A549 (cell line): Measurements from ENCODE around the gene MARS1. TPM values are rescaled to one million over a fixed set of nuclear protein-coding genes. Genes with fewer than 3 reads are reported as not detected.

Experiments used
- ATAC-seq, 2 experiments: fragments of 200-7000 bp in 1 of 2; fragments of >200 bp in 1 of 2; cut with Nextera tagmentation in 1 of 2; cut with Tn5 transposase in 1 of 2; 3 replicates each; pipeline versions ENCODE4 v1.8.0 to v1.9.1; 2018 to 2020; ENCODE audit warnings: mild to moderate bottlenecking in 1 of 2, moderate library complexity in 1 of 2
- CTCF ChIA-PET: fragments of 300-600 bp; sonication (Branson Sonifier 250); formaldehyde crosslinking; extraction: SDS; loops from one replicate; lab custom pipeline; 2021; ENCODE audit warnings: antibody characterized with exemption, inconsistent platforms; lab: Yijun Ruan, JAX
- POLR2A ChIA-PET: fragments of 350-600 bp; formaldehyde crosslinking; extraction: SDS; loops from one replicate; lab custom pipeline; 2021; ENCODE audit warnings: antibody characterized with exemption, inconsistent platforms; lab: Yijun Ruan, JAX
- DNase-seq, 2 experiments: peaks; one replicate each; pipeline versions ENCODE4 v3.0.0 to v3.0.0-alpha.2; 2011 to 2016; ENCODE audit warnings: low read depth in 1 of 2, low spot score in 1 of 2
- FAIRE-seq: peaks from 2 replicates; lab custom pipeline; 2011; peaks lifted over from hg19 to GRCh38; lab: Jason Lieb, UNC
- H3K27ac ChIP-seq, 2 experiments: fragments of >200 bp; sonication (Bioruptor Twin); formaldehyde crosslinking; 3 replicates each; pipeline ENCODE4 v1.5.1; 2016 to 2017
- H3K4me1 ChIP-seq: fragments of >200 bp; sonication (Bioruptor Twin); formaldehyde crosslinking; 3 replicates; pipeline ENCODE4 v1.6.1; 2016
- H3K4me2 ChIP-seq: fragments of >200 bp; sonication (Bioruptor Twin); formaldehyde crosslinking; 3 replicates; pipeline ENCODE4 v1.6.1; 2016
- H3K4me3 ChIP-seq: fragments of >200 bp; sonication (Bioruptor Twin); formaldehyde crosslinking; 3 replicates; pipeline ENCODE4 v1.5.1; 2016
- H3K9me3 ChIP-seq: fragments of >200 bp; sonication (Bioruptor Twin); formaldehyde crosslinking; 3 replicates; pipeline ENCODE4 v1.6.1; 2016
- BHLHE40 ChIP-seq: IDR thresholded peaks from 2 replicates; pipeline ENCODE4 v1.6.1; 2012; ENCODE audit warnings: low read depth, low read length, inconsistent platforms
- CBX2 ChIP-seq: fragments of 200-600 bp; sonication (generic); IDR thresholded peaks from 2 replicates; pipeline ENCODE4 v1.6.1; 2016; ENCODE audit warnings: low read depth, mild to moderate bottlenecking, borderline replicate concordance
- CHD4 ChIP-seq: fragments of 200-600 bp; sonication (generic); IDR thresholded peaks from 2 replicates; pipeline ENCODE4 v1.6.1; 2016; ENCODE audit warnings: antibody characterized with exemption, mild to moderate bottlenecking, borderline replicate concordance
- CTCF ChIP-seq: fragments of >200 bp; sonication (Bioruptor Twin); formaldehyde crosslinking; IDR thresholded peaks from 3 replicates; pipeline ENCODE4 v1.5.1; 2016
- E2F6 ChIP-seq: IDR thresholded peaks from 2 replicates; pipeline ENCODE4 v1.6.1; 2012; ENCODE audit warnings: low read depth, borderline replicate concordance
- EHF ChIP-seq: fragments of 250-450 bp; sonication (Bioruptor Pico); IDR thresholded peaks from 2 replicates; pipeline ENCODE4 v1.5.0; 2020; ENCODE audit warnings: mild to moderate bottlenecking
- EP300 ChIP-seq, 2 experiments: fragments of >200 bp; sonication (Bioruptor Twin); formaldehyde crosslinking; IDR thresholded peaks; 2 replicates in 1 of 2; 3 replicates in 1 of 2; pipeline ENCODE4 v1.6.1; 2016 to 2017
- ESRRA ChIP-seq: fragments of 150-350 bp; IDR thresholded peaks from 2 replicates; pipeline ENCODE4 v1.6.1; 2014; ENCODE audit warnings: mild to moderate bottlenecking, low read length, borderline replicate concordance
- FOSB ChIP-seq: fragments of 250-450 bp; sonication (Bioruptor Pico); IDR thresholded peaks from 2 replicates; pipeline ENCODE4 v1.5.0; 2020; ENCODE audit warnings: mild to moderate bottlenecking, moderate library complexity
- FOSL2 ChIP-seq, 2 experiments: fragments of 450-650 bp in 1 of 2; fragments of >200 bp in 1 of 2; sonication (Bioruptor Twin) in 1 of 2; formaldehyde crosslinking; IDR thresholded peaks; 2 replicates each; pipeline versions ENCODE4 v1.5.0 to v1.6.1; 2016 to 2020; ENCODE audit warnings: mild to moderate bottlenecking in 1 of 2, moderate library complexity in 1 of 2
- HOXA7 ChIP-seq: fragments of 250-450 bp; sonication (Bioruptor Pico); IDR thresholded peaks from 2 replicates; pipeline ENCODE4 v1.5.0; 2020; ENCODE audit warnings: mild to moderate bottlenecking, moderate library complexity
- HOXB5 ChIP-seq: fragments of 250-450 bp; sonication (Bioruptor Pico); IDR thresholded peaks from 2 replicates; pipeline ENCODE4 v1.5.0; 2020; ENCODE audit warnings: mild to moderate bottlenecking, moderate library complexity
- JUNB ChIP-seq: fragments of >200 bp; sonication (Bioruptor Twin); formaldehyde crosslinking; IDR thresholded peaks from 2 replicates; pipeline ENCODE4 v1.6.1; 2016
- MAFK ChIP-seq: fragments of 450-650 bp; IDR thresholded peaks from 2 replicates; pipeline ENCODE4 v1.6.1; 2014; ENCODE audit not compliant: partially characterized antibody
- MYC ChIP-seq: IDR thresholded peaks from 2 replicates; pipeline ENCODE4 v1.6.1; 2012; ENCODE audit warnings: mild to moderate bottlenecking, inconsistent platforms, low read length, improper control_type of control experiment, borderline replicate concordance
- NR3C1 ChIP-seq: fragments of >200 bp; sonication (Bioruptor Twin); formaldehyde crosslinking; IDR thresholded peaks from 3 replicates; pipeline ENCODE4 v1.6.1; 2017
- PBX3 ChIP-seq: IDR thresholded peaks from 2 replicates; pipeline ENCODE4 v1.6.1; 2012
- RAD21 ChIP-seq, 2 experiments: fragments of >200 bp in 1 of 2; sonication (Bioruptor Twin) in 1 of 2; formaldehyde crosslinking in 1 of 2; IDR thresholded peaks in 1 of 2; conservative IDR thresholded peaks in 1 of 2; 2 replicates in 1 of 2; 3 replicates in 1 of 2; pipeline ENCODE4 v1.6.1; 2012 to 2018; ENCODE audit warnings: inconsistent platforms in 1 of 2
- RCOR1 ChIP-seq: fragments of 150-350 bp; IDR thresholded peaks from 2 replicates; pipeline ENCODE4 v1.6.1; 2014; ENCODE audit warnings: antibody characterized with exemption, low read length, low read depth
- SMC3 ChIP-seq: fragments of >200 bp; sonication (Bioruptor Twin); formaldehyde crosslinking; IDR thresholded peaks from 3 replicates; pipeline ENCODE4 v1.6.1; 2018; ENCODE audit warnings: inconsistent platforms
- USF2 ChIP-seq: fragments of 450-650 bp; IDR thresholded peaks from 2 replicates; pipeline ENCODE4 v1.6.1; 2014; ENCODE audit warnings: antibody characterized with exemption
- ZC3H11A ChIP-seq: fragments of 450-650 bp; IDR thresholded peaks from 2 replicates; pipeline ENCODE4 v1.6.1; 2014; ENCODE audit warnings: antibody characterized with exemption, mild to moderate bottlenecking
- ZNF302 ChIP-seq: fragments of 250-450 bp; sonication (Bioruptor Pico); IDR thresholded peaks from 2 replicates; pipeline ENCODE4 v1.9.0; 2021; ENCODE audit warnings: inconsistent platforms, mild to moderate bottlenecking, moderate library complexity
- WGBS: methylation state at CpG from one replicate; pipeline ENCODE4 v1.1.6; 2017; ENCODE audit errors: missing lambda C conversion rate; 5-methylcytosine and 5-hydroxymethylcytosine counted together
- polyA plus RNA-seq, 4 experiments: library from polyadenylated mRNA; depleted of rRNA in 3 of 4; stranded (reverse); fragments of >200 nt; fragmentation: RNase III in 1 of 4; extraction: RNeasy Plus Mini Kit Qiagen cat#74134 plus additional on column Dnase treatment in 1 of 4; gene quantifications; 2 replicates in 3 of 4; 3 replicates in 1 of 4; pipeline ENCODE4 v1.2.3, GENCODE V29; 2011 to 2017

The MARS1 gene
- polyA plus RNA-seq, 2 of the 4 experiments (the other 2 are of a cell fraction) = 227 to 372 TPM

- Histone ChIP-seq H3K4me1 (peaks cover 5% of the 10 kb centered on the region), H3K4me2 (no peak overlapping the region), H3K9me3 (no peaks in the 10 kb centered on the region), H3K4me3 (no peak overlapping the region), H3K27ac (no peak overlapping the region)
- ChIA-PET CTCF (interaction anchor here (0.7 to 9.7 kb wide), 8 partner anchors 8 to 252 kb away, joined by 4 to 240 read pairs (median 4); partner anchors contain the start of genes ARHGAP9, INHBE and MARS1), POLR2A (no interaction called here)
- ATAC-seq (no peak), FAIRE-seq (no peak), DNase-seq (no peak)
- WGBS = 79% methylated on average over 14 of the region's 14 CpGs
- TF ChIP-seq HOXB5 = no peak
- TF ChIP-seq MYC = no peak
- TF ChIP-seq RAD21 (conservative IDR thresholded peaks at IDR 0.05 in 1 of 2, IDR thresholded peaks at IDR 0.05 in 1 of 2) = no peak
- no peak for TF ChIP-seq RCOR1
- TF ChIP-seq ZC3H11A = no peak
- no peak for TF ChIP-seq E2F6
- TF ChIP-seq NR3C1 = no peak
- TF ChIP-seq CBX2 = no peak
- TF ChIP-seq EP300 (IDR thresholded peaks at IDR 0.05) = no peak
- no peak for TF ChIP-seq ESRRA
- no peak for TF ChIP-seq BHLHE40
- no peak for TF ChIP-seq HOXA7
- TF ChIP-seq ZNF302 = no peak
- no peak for TF ChIP-seq PBX3
- TF ChIP-seq SMC3 = no peak
- no peak for TF ChIP-seq USF2
Observed at GRCh38 chr12:57465747-57466505, 21.9 kb upstream of the MARS1 start.

GRCh38 chr12:57467212-57467874, 20.5 kb upstream of the MARS1 start:
- Histone ChIP-seq H3K9me3 (no peaks in the 10 kb centered on the region), H3K27ac (no peak overlapping the region), H3K4me3 (no peak overlapping the region), H3K4me1 (peaks cover 5% of the 10 kb centered on the region), H3K4me2 (no peak overlapping the region)
- TF ChIP-seq MAFK = no peak
- TF ChIP-seq HOXB5 = no peak
- TF ChIP-seq CHD4 = no peak
- TF ChIP-seq EP300 (IDR thresholded peaks at IDR 0.05) = no peak
- TF ChIP-seq FOSB (CRISPR knock-in tag) = no peak
- TF ChIP-seq FOSL2 (IDR thresholded peaks at IDR 0.05) = no peak
- TF ChIP-seq FOSL2 (CRISPR knock-in tag; IDR thresholded peaks at IDR 0.05) = no peak
- no peak for TF ChIP-seq JUNB
- TF ChIP-seq PBX3 = no peak
- TF ChIP-seq EHF = no peak
- TF ChIP-seq CTCF = no peak
- no peak for ATAC-seq
- no peak for DNase-seq
- WGBS = 86% methylated on average over 12 of the region's 12 CpGs
- POLR2A ChIA-PET = no interaction called here
- FAIRE-seq = no peak
- CTCF ChIA-PET = interaction anchor here (1.4 kb wide), 1 partner anchor 10 kb away, joined by 5 read pairs; no protein-coding TSS in a partner anchor
